ENCODE results near the gene PTPRM.

GRCh38 chr18:8196238-8196637 lies 629.1 kb downstream of the PTPRM start:
- no peak for TF ChIP-seq TCF4 (CRISPR knock-in tag; IDR thresholded peaks at IDR 0.05; ENCODE audit: borderline replicate concordance)
- TF ChIP-seq, protein P1, sequence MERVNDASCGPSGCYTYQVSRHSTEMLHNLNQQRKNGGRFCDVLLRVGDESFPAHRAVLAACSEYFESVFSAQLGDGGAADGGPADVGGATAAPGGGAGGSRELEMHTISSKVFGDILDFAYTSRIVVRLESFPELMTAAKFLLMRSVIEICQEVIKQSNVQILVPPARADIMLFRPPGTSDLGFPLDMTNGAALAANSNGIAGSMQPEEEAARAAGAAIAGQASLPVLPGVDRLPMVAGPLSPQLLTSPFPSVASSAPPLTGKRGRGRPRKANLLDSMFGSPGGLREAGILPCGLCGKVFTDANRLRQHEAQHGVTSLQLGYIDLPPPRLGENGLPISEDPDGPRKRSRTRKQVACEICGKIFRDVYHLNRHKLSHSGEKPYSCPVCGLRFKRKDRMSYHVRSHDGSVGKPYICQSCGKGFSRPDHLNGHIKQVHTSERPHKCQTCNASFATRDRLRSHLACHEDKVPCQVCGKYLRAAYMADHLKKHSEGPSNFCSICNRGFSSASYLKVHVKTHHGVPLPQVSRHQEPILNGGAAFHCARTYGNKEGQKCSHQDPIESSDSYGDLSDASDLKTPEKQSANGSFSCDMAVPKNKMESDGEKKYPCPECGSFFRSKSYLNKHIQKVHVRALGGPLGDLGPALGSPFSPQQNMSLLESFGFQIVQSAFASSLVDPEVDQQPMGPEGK (CRISPR knock-in tag; IDR thresholded peaks at IDR 0.05; ENCODE audit: borderline replicate concordance) = no peak
- TF ChIP-seq SNAI2 (CRISPR knock-in tag; IDR thresholded peaks at IDR 0.05) = no peak
- no peak for TF ChIP-seq ZNF565 (CRISPR knock-in tag; conservative IDR thresholded peaks at IDR 0.05; ENCODE audit: low read depth)
- TF ChIP-seq ARNTL (CRISPR knock-in tag; IDR thresholded peaks at IDR 0.05; ENCODE audit: borderline replicate concordance, low read depth) = no peak

Data from SK-N-SH treated with all-trans-retinoic acid at 6 μM for 48 hours (cell line).